Tibial nerve (tissue), 4 donors: ENCODE measurements around the gene IGF1R. TPM values are rescaled to one million over a fixed set of nuclear protein-coding genes. Genes with fewer than 3 reads are reported as not detected.
A peak's percentile ranks its signal among the peaks of the same experiment; 100 is the strongest.

ENCODE experiments used
- DNase-seq, 2 donors: peaks; one replicate each; pipeline ENCODE4 v3.0.0-alpha.2; 2019; ENCODE audit warnings: low spot score in 2 of 2
- H3K27ac ChIP-seq, 4 donors: fragments of 200-600 bp; sonication (generic) in 3 of 4; one replicate each; pipeline ENCODE4 v1.5.1; 2017 to 2019; ENCODE audit warnings: mild to moderate bottlenecking in 1 of 4
- H3K27me3 ChIP-seq, 2 donors: fragments of 200-600 bp; sonication (generic) in 1 of 2; one replicate each; pipeline versions ENCODE4 v1.5.1 to v1.6.0; 2017 to 2019
- H3K36me3 ChIP-seq, 3 donors: fragments of 200-600 bp; sonication (generic); one replicate each; pipeline ENCODE4 v1.5.1; 2018 to 2019
- H3K4me1 ChIP-seq, 4 donors: fragments of 200-600 bp; sonication (generic) in 3 of 4; one replicate each; pipeline ENCODE4 v1.5.1; 2017 to 2019
- H3K4me3 ChIP-seq, 4 donors: fragments of 200-600 bp; sonication (generic) in 3 of 4; one replicate each; pipeline ENCODE4 v1.5.1; 2017 to 2019; ENCODE audit warnings: mild to moderate bottlenecking in 1 of 4, moderate library complexity in 1 of 4
- H3K9me3 ChIP-seq, 4 donors: fragments of 200-600 bp; sonication (generic) in 3 of 4; one replicate each; pipeline ENCODE4 v1.5.1; 2017 to 2019
- EP300 ChIP-seq, 2 donors: sonication (generic); formaldehyde crosslinking; IDR thresholded peaks; one replicate each; pipeline ENCODE4 v1.6.1; 2017; ENCODE audit warnings: antibody characterized with exemption in 2 of 2, mild to moderate bottlenecking in 1 of 2
- POLR2A ChIP-seq, 2 donors: fragments of 450-650 bp; IDR thresholded peaks; one replicate each; pipeline ENCODE4 v1.6.1; 2017; ENCODE audit warnings: antibody characterized with exemption in 2 of 2, mild to moderate bottlenecking in 2 of 2, moderate library complexity in 2 of 2
- WGBS, 2 donors: methylation state at CpG; one replicate each; pipeline ENCODE4 v1.1.5; 2018; 5-methylcytosine and 5-hydroxymethylcytosine counted together
- total RNA-seq, 4 donors: library from RNA; depleted of rRNA; stranded (reverse); fragments of >200 nt; gene quantifications; one replicate each; pipeline ENCODE4 v1.1.0, GENCODE V29; 2016
- TF ChIP-seq, protein P1 (sequence below), 5 experiments: fragments of 200-600 bp in 3 of 5; fragments of 450-650 bp in 2 of 5; sonication (generic) in 3 of 5; IDR thresholded peaks; one replicate each; pipeline ENCODE4 v1.5.1; 2016 to 2019; ENCODE audit warnings: antibody characterized with exemption in 5 of 5, mild to moderate bottlenecking in 3 of 5, moderate library complexity in 2 of 5

The IGF1R gene
- total RNA-seq, 4 donors from 2014 or later = 82.5 to 164 (median 111) TPM

- H3K36me3 ChIP-seq = peaks cover 0 to 13% (median 0%) of the 10 kb centered on the region in 3 donors
- no peaks in the 10 kb centered on the region for H3K9me3 ChIP-seq
- no peak overlapping the region for H3K27ac ChIP-seq
- no peaks in the 10 kb centered on the region for H3K27me3 ChIP-seq
- peaks cover 0 to 64% (median 10%) of the 10 kb centered on the region in 4 donors for H3K4me1 ChIP-seq
- no peak overlapping the region for H3K4me3 ChIP-seq
- DNase-seq = no peak
- WGBS, 2 donors = 86 to 89% methylated on average over 10 of the region's 10 CpGs
- TF ChIP-seq, protein P1, sequence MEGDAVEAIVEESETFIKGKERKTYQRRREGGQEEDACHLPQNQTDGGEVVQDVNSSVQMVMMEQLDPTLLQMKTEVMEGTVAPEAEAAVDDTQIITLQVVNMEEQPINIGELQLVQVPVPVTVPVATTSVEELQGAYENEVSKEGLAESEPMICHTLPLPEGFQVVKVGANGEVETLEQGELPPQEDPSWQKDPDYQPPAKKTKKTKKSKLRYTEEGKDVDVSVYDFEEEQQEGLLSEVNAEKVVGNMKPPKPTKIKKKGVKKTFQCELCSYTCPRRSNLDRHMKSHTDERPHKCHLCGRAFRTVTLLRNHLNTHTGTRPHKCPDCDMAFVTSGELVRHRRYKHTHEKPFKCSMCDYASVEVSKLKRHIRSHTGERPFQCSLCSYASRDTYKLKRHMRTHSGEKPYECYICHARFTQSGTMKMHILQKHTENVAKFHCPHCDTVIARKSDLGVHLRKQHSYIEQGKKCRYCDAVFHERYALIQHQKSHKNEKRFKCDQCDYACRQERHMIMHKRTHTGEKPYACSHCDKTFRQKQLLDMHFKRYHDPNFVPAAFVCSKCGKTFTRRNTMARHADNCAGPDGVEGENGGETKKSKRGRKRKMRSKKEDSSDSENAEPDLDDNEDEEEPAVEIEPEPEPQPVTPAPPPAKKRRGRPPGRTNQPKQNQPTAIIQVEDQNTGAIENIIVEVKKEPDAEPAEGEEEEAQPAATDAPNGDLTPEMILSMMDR (IDR thresholded peaks at IDR 0.05) = no peak
- TF ChIP-seq EP300 (IDR thresholded peaks at IDR 0.05) (no peak), POLR2A (IDR thresholded peaks at IDR 0.05) (no peak)
Measured at GRCh38 chr15:98901434-98902072, 253.2 kb downstream of the IGF1R start.

- H3K4me3 ChIP-seq = no peak overlapping the region
- WGBS, 2 donors = 96 to 97% methylated on average over 4 of the region's 4 CpGs
- H3K4me1 ChIP-seq = peaks cover 0 to 65% (median 5%) of the 10 kb centered on the region in 4 donors
- TF ChIP-seq, protein P1 (IDR thresholded peaks at IDR 0.05) = no peak
- TF ChIP-seq POLR2A (IDR thresholded peaks at IDR 0.05) (no peak), EP300 (IDR thresholded peaks at IDR 0.05) (no peak)
- H3K27me3 ChIP-seq = no peaks in the 10 kb centered on the region
- H3K9me3 ChIP-seq = no peaks in the 10 kb centered on the region
- H3K27ac ChIP-seq = no peak overlapping the region
- DNase-seq = no peak
- H3K36me3 ChIP-seq = peaks cover 0 to 18% (median 0%) of the 10 kb centered on the region in 3 donors
Measured at GRCh38 chr15:98902931-98903330, 254.6 kb downstream of the IGF1R start.

DNA sequence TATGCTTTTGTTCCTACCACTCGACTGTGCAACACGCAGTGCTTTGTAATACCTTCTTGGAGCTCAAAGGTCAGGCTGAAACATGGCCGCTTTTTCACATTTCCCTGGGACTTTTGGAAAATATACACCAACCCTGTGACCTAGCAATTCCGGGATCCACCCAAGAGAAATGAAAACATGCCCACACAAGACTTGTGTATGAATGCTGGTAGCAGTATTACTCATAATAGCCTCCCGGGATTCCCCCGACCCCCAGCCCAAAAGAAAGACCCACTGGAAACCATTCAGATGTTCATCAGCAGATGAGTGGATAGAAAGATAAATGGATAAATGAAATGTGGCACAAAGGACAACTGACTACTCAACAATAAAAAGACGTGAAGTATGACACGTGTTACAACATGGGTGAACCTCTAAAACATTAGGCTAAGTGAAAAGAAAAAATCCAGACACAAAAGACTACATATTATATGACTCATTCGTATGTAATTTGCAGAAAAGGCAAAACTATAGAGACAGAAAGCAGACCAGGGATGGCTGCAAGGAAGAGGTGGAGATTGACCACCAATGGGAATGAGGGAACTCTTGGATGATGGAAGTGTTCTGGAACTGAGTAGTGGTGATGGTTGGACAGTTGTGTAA, 255.2 kb downstream of the IGF1R start:
- no peak overlapping the region for H3K27ac ChIP-seq
- DNase-seq = no peak
- no peaks in the 10 kb centered on the region for H3K27me3 ChIP-seq
- TF ChIP-seq EP300 (IDR thresholded peaks at IDR 0.05) (no peak), POLR2A (IDR thresholded peaks at IDR 0.05) (no peak)
- TF ChIP-seq, protein P1 (IDR thresholded peaks at IDR 0.05) = no peak
- WGBS, 2 donors = 47 to 49% methylated on average over 9 of the region's 9 CpGs
- H3K4me3 ChIP-seq = no peak overlapping the region
- peaks cover 0 to 61% (median 5%) of the 10 kb centered on the region in 4 donors for H3K4me1 ChIP-seq
- H3K36me3 ChIP-seq = peaks cover 0 to 19% (median 0%) of the 10 kb centered on the region in 3 donors
- no peaks in the 10 kb centered on the region for H3K9me3 ChIP-seq

DNA sequence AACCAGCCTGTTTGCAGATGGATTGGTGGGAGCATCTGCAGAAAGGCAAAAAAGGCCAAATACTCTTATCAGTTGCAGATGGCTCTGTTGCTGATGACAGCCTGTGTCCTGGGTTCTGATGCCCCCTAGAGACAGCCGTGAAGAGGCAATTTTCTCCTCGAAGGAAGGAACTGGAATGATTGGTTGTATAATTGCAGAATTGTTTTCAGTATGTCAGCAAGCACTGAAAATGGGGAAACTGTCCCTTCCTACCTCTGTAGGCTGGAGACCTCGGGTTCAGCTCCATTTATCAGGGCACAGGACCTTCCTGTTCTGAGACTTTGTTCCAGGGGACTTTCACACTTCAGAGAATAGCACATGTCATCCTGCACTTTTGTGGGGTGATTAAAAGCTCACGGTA, 256.2 kb downstream of the IGF1R start:
- TF ChIP-seq EP300 (IDR thresholded peaks at IDR 0.05) = no peak
- TF ChIP-seq, protein P1 (IDR thresholded peaks at IDR 0.05) = peak in 4 of 5 experiments; percentile 30 to 50 (median 43)
- Histone ChIP-seq H3K4me1 (peaks cover 0 to 57% (median 5%) of the 10 kb centered on the region in 4 donors), H3K4me3 (no peak overlapping the region), H3K36me3 (peaks cover 0 to 23% (median 0%) of the 10 kb centered on the region in 3 donors), H3K27ac (no peak overlapping the region), H3K9me3 (no peaks in the 10 kb centered on the region), H3K27me3 (no peaks in the 10 kb centered on the region)
- WGBS, 2 donors = 28 to 41% methylated on average over 4 of the region's 4 CpGs
- no peak for DNase-seq
